GM19025 (cell line): ENCODE results near the gene THTPA.
"Not testable (repeated sequence)": the region's sequence is repeated elsewhere in the genome, so short reads cannot be mapped to it uniquely, and the experiment has no call there.

Source experiments
- ATAC-seq: cut with Tn5 transposase; IDR thresholded peaks from one replicate; pipeline ENCODE4 v1.9.1; 2021; ENCODE audit warnings: mild to moderate bottlenecking, low read depth, moderate library complexity; ENCODE audit not compliant: unreplicated experiment

THTPA gene

GRCh38 chr14:23609001-23609400 is 52.9 kb downstream of the THTPA start:
- no peak for ATAC-seq

- ATAC-seq: not testable (repeated sequence)
Observed at GRCh38 chr14:23609411-23610089, 53.5 kb downstream of the THTPA start.
